HepG2 (cell line): ENCODE measurements around the gene MAGIX. TPM values are rescaled to one million over a fixed set of nuclear protein-coding genes. Genes with fewer than 3 reads are reported as not detected.

Source experiments
- ATAC-seq: fragments of 200-7000 bp; cut with Tn5 transposase; 3 replicates; pipeline ENCODE4 v1.9.1; 2020; ENCODE audit warnings: mild to moderate bottlenecking, moderate library complexity
- BruUV-seq: library from RNA; stranded (reverse); fragments of 400-500 nt; replicated peaks from 2 replicates; lab custom pipeline; 2021; lab: Mats Ljungman, UMichigan
- CTCF ChIA-PET: fragments of 300-600 bp; formaldehyde crosslinking; extraction: SDS; loops from one replicate; lab custom pipeline; 2021; ENCODE audit warnings: low total read pairs, inconsistent platforms, low intra/inter-chr PET ratio; lab: Yijun Ruan, JAX
- POLR2A ChIA-PET: fragments of 350-600 bp; sonication (Branson Sonifier 250); formaldehyde crosslinking; loops from one replicate; lab custom pipeline; 2020; ENCODE audit warnings: antibody characterized with exemption, inconsistent platforms; lab: Yijun Ruan, JAX
- DNase-seq: peaks from one replicate; pipeline ENCODE4 v3.0.0-alpha.2; 2015; ENCODE audit warnings: low spot score
- FAIRE-seq: peaks from 3 replicates; lab custom pipeline; 2011; peaks lifted over from hg19 to GRCh38; lab: Jason Lieb, UNC
- H2AFZ ChIP-seq: one replicate; pipeline ENCODE4 v1.6.1; 2011; ENCODE audit warnings: low read length, inconsistent platforms
- H3K27ac ChIP-seq: fragments of 300-600 bp; 3 replicates; pipeline ENCODE4 v1.8.0; 2011; ENCODE audit warnings: mixed run types, mild to moderate bottlenecking, mixed read lengths, low read length, inconsistent platforms; ENCODE audit not compliant: insufficient read depth; ENCODE audit errors: extremely low read length
- H3K27me3 ChIP-seq, 2 experiments: fragments of 200-600 bp in 1 of 2; 2 replicates in 1 of 2; 3 replicates in 1 of 2; pipeline versions ENCODE4 v1.6.0 to v1.8.0; 2011; ENCODE audit warnings: low read length in 2 of 2, mild to moderate bottlenecking in 2 of 2, moderate library complexity in 2 of 2, inconsistent platforms in 1 of 2; ENCODE audit not compliant: insufficient read depth in 2 of 2, control insufficient read depth in 1 of 2
- H3K36me3 ChIP-seq, 2 experiments: fragments of 200-600 bp in 1 of 2; replicated peaks in 1 of 2; 2 replicates in 1 of 2; 3 replicates in 1 of 2; pipeline versions ENCODE4 v1.5.1 to v1.8.0; 2011; ENCODE audit warnings: low read length in 2 of 2, inconsistent platforms in 1 of 2; ENCODE audit not compliant: insufficient read depth in 2 of 2, control insufficient read depth in 1 of 2
- H3K4me1 ChIP-seq: 2 replicates; pipeline ENCODE4 v1.5.1; 2012; ENCODE audit warnings: low read length, inconsistent platforms; ENCODE audit not compliant: insufficient read depth
- H3K4me2 ChIP-seq: 2 replicates; pipeline ENCODE4 v1.6.0; 2011; ENCODE audit warnings: low read depth, low read length, inconsistent platforms
- H3K4me3 ChIP-seq, 3 experiments: fragments of 200-600 bp in 1 of 3; sonication (generic), shearing (Covaris generic) in 1 of 3; replicated peaks in 1 of 3; 2 replicates each; pipeline ENCODE4 v1.5.1; 2011 to 2016; ENCODE audit warnings: low read length in 3 of 3, inconsistent platforms in 2 of 3, low read depth in 2 of 3, mild to moderate bottlenecking in 2 of 3, control low read depth in 1 of 3, mixed read lengths in 1 of 3; ENCODE audit not compliant: insufficient read depth in 1 of 3
- H3K79me2 ChIP-seq: one replicate; pipeline ENCODE4 v1.6.1; 2011; ENCODE audit warnings: low read length, inconsistent platforms; ENCODE audit not compliant: insufficient read depth
- H3K9ac ChIP-seq: 2 replicates; pipeline ENCODE4 v1.6.0; 2011; ENCODE audit warnings: mild to moderate bottlenecking, low read depth, low read length, inconsistent platforms; ENCODE audit not compliant: insufficient read depth
- H3K9me3 ChIP-seq: 2 replicates; pipeline ENCODE4 v1.5.1; 2012; ENCODE audit warnings: mild to moderate bottlenecking, low read length
- H4K20me1 ChIP-seq: 2 replicates; pipeline ENCODE4 v1.6.0; 2011; ENCODE audit warnings: inconsistent platforms, mild to moderate bottlenecking, low read length, moderate library complexity; ENCODE audit not compliant: insufficient read depth
- DNMT1 ChIP-seq: sonication (generic); formaldehyde crosslinking; IDR thresholded peaks from 2 replicates; pipeline ENCODE4 v1.5.1; 2020; ENCODE audit warnings: mild to moderate bottlenecking, missing genetic modification reagents
- FOSL1 ChIP-seq: sonication (generic); formaldehyde crosslinking; IDR thresholded peaks from 2 replicates; pipeline ENCODE4 v1.9.0; 2021; ENCODE audit warnings: missing genetic modification reagents, borderline replicate concordance
- KAT2B ChIP-seq: fragments of 150-350 bp; IDR thresholded peaks from 2 replicates; pipeline ENCODE4 v1.6.1; 2014; ENCODE audit warnings: low read depth, low read length, borderline replicate concordance
- ZBTB43 ChIP-seq: sonication (generic); formaldehyde crosslinking; conservative IDR thresholded peaks from 2 replicates; pipeline ENCODE4 v1.4.0; 2020; ENCODE audit warnings: missing genetic modification reagents
- ZNF850 ChIP-seq: sonication (generic); formaldehyde crosslinking; conservative IDR thresholded peaks from 2 replicates; pipeline ENCODE4 v1.9.0; 2021; ENCODE audit warnings: mild to moderate bottlenecking, missing genetic modification reagents
- ZSCAN29 ChIP-seq: sonication (generic); formaldehyde crosslinking; conservative IDR thresholded peaks from 2 replicates; pipeline ENCODE4 v1.4.0; 2020; ENCODE audit warnings: mild to moderate bottlenecking, missing genetic modification reagents
- WGBS: methylation state at CpG from one replicate; pipeline ENCODE4 v1.1.6; 2017; ENCODE audit warnings: low lambda C conversion rate; 5-methylcytosine and 5-hydroxymethylcytosine counted together
- in situ Hi-C: cut with HindIII; loops from 2 replicates; pipeline ENCODE4 v1.10.0; 2017; ENCODE audit warnings: low pct_unique_long_range_greater_than_20kb; ENCODE audit not compliant: extremely low pct_ligation_motif_present
- intact Hi-C: fragments of 100-400 bp; cut with micrococcal nuclease; formaldehyde crosslinking; loops from one replicate; pipeline ENCODE4 v1.10.0; 2022; ENCODE audit not compliant: unreplicated experiment
- polyA plus RNA-seq, 8 experiments: library from polyadenylated mRNA; depleted of rRNA in 3 of 8; stranded (reverse) in 7 of 8; unstranded in 1 of 8; fragments of >200 nt; fragmentation: Illumina TruSeq in 4 of 8; extraction: Trizol in 4 of 8; gene quantifications; 2 replicates each; pipeline versions ENCODE4 v1.2.1 to v1.2.3, GENCODE V29; 2011 to 2016; ENCODE audit warnings: low read depth in 4 of 8, missing spikeins in 1 of 8, mixed read lengths in 1 of 8; ENCODE audit not compliant: insufficient read depth in 1 of 8
- total RNA-seq, 5 experiments: library from RNA; depleted of rRNA; stranded (reverse); fragments of >200 nt; fragmentation: Illumina TruSeq; extraction: Trizol; gene quantifications; 2 replicates each; pipeline ENCODE4 v1.2.3, GENCODE V29; 2016; ENCODE audit warnings: low read depth in 1 of 5
- TF ChIP-seq, protein P1 (sequence below): sonication (generic); formaldehyde crosslinking; IDR thresholded peaks from 2 replicates; pipeline ENCODE4 v1.4.0; 2020; ENCODE audit warnings: low read depth, mild to moderate bottlenecking, missing genetic modification reagents
- TF ChIP-seq, protein P2 (sequence below): sonication (generic); formaldehyde crosslinking; conservative IDR thresholded peaks from 2 replicates; pipeline ENCODE4 v1.5.0; 2020; ENCODE audit warnings: missing genetic modification reagents

MAGIX gene
- total and polyA plus RNA-seq, 2 of the 13 experiments (the other 11 are each of a cell fraction or from before 2014, with no cell fraction given): 0.63 to 1.2 TPM

- Histone ChIP-seq H3K36me3 (no peaks in the 10 kb centered on the region), H2AFZ (no peak overlapping the region), H3K79me2 (no peaks in the 10 kb centered on the region), H3K4me1 (no peaks in the 10 kb centered on the region), H3K27me3 (no peaks in the 10 kb centered on the region), H3K4me3 (no peak overlapping the region), H3K4me2 (no peak overlapping the region), H4K20me1 (no peaks in the 10 kb centered on the region), H3K9me3 (no peaks in the 10 kb centered on the region), H3K27ac (no peak overlapping the region), H3K9ac (no peak overlapping the region)
- in situ Hi-C loops (no loop called here), intact Hi-C loops (no loop called here)
- DNase-seq: no peak
- BruUV-seq: no TSS peak
- CTCF ChIA-PET: no interaction called here
- TF ChIP-seq ZBTB43 (CRISPR knock-in tag): no peak
- no peak for TF ChIP-seq ZSCAN29 (CRISPR knock-in tag)
- TF ChIP-seq KAT2B: no peak
- TF ChIP-seq FOSL1 (CRISPR knock-in tag): no peak
- TF ChIP-seq, protein P1, sequence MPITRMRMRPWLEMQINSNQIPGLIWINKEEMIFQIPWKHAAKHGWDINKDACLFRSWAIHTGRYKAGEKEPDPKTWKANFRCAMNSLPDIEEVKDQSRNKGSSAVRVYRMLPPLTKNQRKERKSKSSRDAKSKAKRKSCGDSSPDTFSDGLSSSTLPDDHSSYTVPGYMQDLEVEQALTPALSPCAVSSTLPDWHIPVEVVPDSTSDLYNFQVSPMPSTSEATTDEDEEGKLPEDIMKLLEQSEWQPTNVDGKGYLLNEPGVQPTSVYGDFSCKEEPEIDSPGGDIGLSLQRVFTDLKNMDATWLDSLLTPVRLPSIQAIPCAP: no peak
- TF ChIP-seq, protein P2, sequence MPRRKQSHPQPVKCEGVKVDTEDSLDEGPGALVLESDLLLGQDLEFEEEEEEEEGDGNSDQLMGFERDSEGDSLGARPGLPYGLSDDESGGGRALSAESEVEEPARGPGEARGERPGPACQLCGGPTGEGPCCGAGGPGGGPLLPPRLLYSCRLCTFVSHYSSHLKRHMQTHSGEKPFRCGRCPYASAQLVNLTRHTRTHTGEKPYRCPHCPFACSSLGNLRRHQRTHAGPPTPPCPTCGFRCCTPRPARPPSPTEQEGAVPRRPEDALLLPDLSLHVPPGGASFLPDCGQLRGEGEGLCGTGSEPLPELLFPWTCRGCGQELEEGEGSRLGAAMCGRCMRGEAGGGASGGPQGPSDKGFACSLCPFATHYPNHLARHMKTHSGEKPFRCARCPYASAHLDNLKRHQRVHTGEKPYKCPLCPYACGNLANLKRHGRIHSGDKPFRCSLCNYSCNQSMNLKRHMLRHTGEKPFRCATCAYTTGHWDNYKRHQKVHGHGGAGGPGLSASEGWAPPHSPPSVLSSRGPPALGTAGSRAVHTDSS (CRISPR knock-in tag): no peak
- TF ChIP-seq DNMT1 (CRISPR knock-in tag): no peak
- no peak for TF ChIP-seq ZNF850 (CRISPR knock-in tag)
- 93% methylated on average over 30 of the region's 65 CpGs for WGBS
- no peak for ATAC-seq
- POLR2A ChIA-PET: no interaction called here
- no peak for FAIRE-seq
Measured at GRCh38 chrX:49155900-49156837, 6.4 kb upstream of the MAGIX start.
